Adrenal gland (tissue), 5 donors: Measurements from ENCODE around the gene GHRH.

Source experiments
- CTCF ChIP-seq, 6 experiments: fragments of 450-650 bp in 4 of 6; fragments of 200-600 bp in 2 of 6; sonication (generic) in 1 of 6; IDR thresholded peaks; 1 replicate in 5 of 6; 2 replicates in 1 of 6; pipeline versions ENCODE4 v1.5.1 to v1.8.0; 2016 to 2021; ENCODE audit warnings: antibody characterized with exemption in 6 of 6, mild to moderate bottlenecking in 2 of 6, moderate library complexity in 1 of 6
- POLR2A ChIP-seq, 2 donors: fragments of 450-650 bp; IDR thresholded peaks; one replicate each; pipeline ENCODE4 v1.6.1; 2017; ENCODE audit warnings: antibody characterized with exemption in 2 of 2, mild to moderate bottlenecking in 2 of 2, moderate library complexity in 1 of 2
- donor health status: DM: no; HTN: no; CAD: no.

GRCh38 chr20:37295001-37295400, 33.4 kb upstream of the GHRH start:
- no peak for TF ChIP-seq CTCF (IDR thresholded peaks at IDR 0.05)
- peak in 1 of 2 donors; percentile 45 for TF ChIP-seq POLR2A (IDR thresholded peaks at IDR 0.05)
